Neural crest cell (in vitro differentiated cells): Measurements from ENCODE around the gene COP1. TPM values are rescaled to one million over a fixed set of nuclear protein-coding genes. Genes with fewer than 3 reads are reported as not detected.

Experiments
- DNase-seq: peaks from one replicate; pipeline ENCODE4 v3.0.0; 2021; ENCODE audit warnings: low read depth, mixed read lengths, low spot score
- H3K27ac Mint-ChIP-seq: one replicate; pipeline ENCODE4 v1.8.0; 2021; ENCODE audit warnings: mild to moderate bottlenecking, mixed read lengths; ENCODE audit not compliant: unreplicated experiment
- H3K27me3 Mint-ChIP-seq: 2 replicates; pipeline ENCODE4 v1.8.0; 2021; ENCODE audit warnings: low read depth, mild to moderate bottlenecking, mixed read lengths
- H3K36me3 Mint-ChIP-seq: 2 replicates; pipeline ENCODE4 v1.8.0; 2021; ENCODE audit warnings: low read depth, mild to moderate bottlenecking, mixed read lengths
- H3K4me1 Mint-ChIP-seq: 2 replicates; pipeline ENCODE4 v1.8.0; 2021; ENCODE audit warnings: mixed read lengths
- H3K4me3 Mint-ChIP-seq: one replicate; pipeline ENCODE4 v1.8.0; 2021; ENCODE audit warnings: mild to moderate bottlenecking, mixed read lengths
- H3K9me3 Mint-ChIP-seq: 2 replicates; pipeline ENCODE4 v1.8.0; 2021; ENCODE audit warnings: mixed read lengths
- CTCF ChIP-seq: fragments of 200-600 bp; sonication (generic); conservative IDR thresholded peaks from 2 replicates; pipeline ENCODE4 v1.5.0; 2021; ENCODE audit warnings: antibody characterized with exemption, mild to moderate bottlenecking
- total RNA-seq: library from RNA; stranded (reverse); gene quantifications from 2 replicates; pipeline ENCODE4 v1.2.1, GENCODE V29; 2021

COP1 gene
- total RNA-seq, 1 donor from 2014 or later = 48.4 TPM

GRCh38 chr1:176068901-176069300, 138.2 kb downstream of the COP1 start:
- Mint-ChIP-seq H3K4me1 (peaks cover 18% of the 10 kb centered on the region), H3K9me3 (no peaks in the 10 kb centered on the region), H3K27me3 (no peaks in the 10 kb centered on the region), H3K36me3 (peaks cover 12% of the 10 kb centered on the region), H3K27ac (no peak overlapping the region), H3K4me3 (no peak overlapping the region)
- DNase-seq = no peak
- TF ChIP-seq CTCF = no peak

DNA sequence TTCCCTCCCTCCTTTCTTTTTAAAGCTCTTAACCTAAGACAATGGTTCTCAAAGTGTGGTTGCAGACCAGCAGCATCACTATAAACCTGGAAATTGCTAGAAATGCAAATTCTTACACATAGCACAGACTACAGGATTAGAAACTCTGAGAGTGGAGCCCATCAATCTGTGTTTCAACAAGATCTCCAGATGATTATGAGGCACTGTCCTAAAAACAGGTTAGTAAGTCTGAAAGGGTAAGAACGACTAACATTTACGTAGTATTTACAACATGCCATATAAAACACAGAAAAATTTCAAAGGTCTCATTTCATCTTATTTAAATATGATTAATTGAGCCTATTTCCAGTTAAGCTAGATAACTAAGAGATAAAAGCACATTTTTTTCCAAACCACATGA, 138.8 kb downstream of the COP1 start:
- no peaks in the 10 kb centered on the region for H3K27me3 Mint-ChIP-seq
- peaks cover 12% of the 10 kb centered on the region for H3K36me3 Mint-ChIP-seq
- no peak for TF ChIP-seq CTCF
- H3K9me3 Mint-ChIP-seq = no peaks in the 10 kb centered on the region
- H3K27ac Mint-ChIP-seq = no peak overlapping the region
- no peak for DNase-seq
- H3K4me3 Mint-ChIP-seq = no peak overlapping the region
- H3K4me1 Mint-ChIP-seq = peaks cover 12% of the 10 kb centered on the region

- no peaks in the 10 kb centered on the region for H3K9me3 Mint-ChIP-seq
- no peak overlapping the region for H3K4me3 Mint-ChIP-seq
- TF ChIP-seq CTCF = no peak
- peaks cover 12% of the 10 kb centered on the region for H3K36me3 Mint-ChIP-seq
- H3K27ac Mint-ChIP-seq = no peak overlapping the region
- H3K27me3 Mint-ChIP-seq = no peaks in the 10 kb centered on the region
- peaks cover 12% of the 10 kb centered on the region for H3K4me1 Mint-ChIP-seq
- DNase-seq = no peak
Measured at GRCh38 chr1:176066709-176067108, 140.4 kb downstream of the COP1 start.

DNA sequence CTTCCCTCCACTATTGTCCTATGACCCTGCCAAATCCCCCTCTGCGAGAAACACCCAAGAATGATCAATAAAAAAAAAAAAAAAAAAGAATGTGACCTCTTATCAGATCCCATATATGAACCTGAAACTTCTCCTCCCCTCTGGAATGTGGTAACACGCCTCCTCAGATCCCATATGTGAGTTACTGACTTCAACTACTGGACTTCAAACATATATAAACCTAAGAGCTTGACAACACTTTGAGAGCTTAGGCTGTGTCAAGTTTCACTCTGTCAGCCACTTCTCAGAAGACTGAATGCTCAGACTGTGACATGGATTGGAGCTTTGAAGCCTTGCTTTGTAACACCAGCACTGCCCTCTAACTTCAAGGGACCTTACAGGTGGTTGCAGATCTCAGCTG, 148.4 kb downstream of the COP1 start:
- Mint-ChIP-seq H3K4me1 (peaks cover 13% of the 10 kb centered on the region), H3K36me3 (peaks cover 4% of the 10 kb centered on the region), H3K4me3 (peak overlapping the region; percentile 1), H3K27ac (peak overlapping the region; percentile 63), H3K27me3 (no peaks in the 10 kb centered on the region), H3K9me3 (no peaks in the 10 kb centered on the region)
- DNase-seq = no peak
- TF ChIP-seq CTCF = no peak

GRCh38 chr1:176056312-176056711, 150.8 kb downstream of the COP1 start:
- Mint-ChIP-seq H3K4me1 (peaks cover 13% of the 10 kb centered on the region), H3K9me3 (no peaks in the 10 kb centered on the region), H3K36me3 (peaks cover 4% of the 10 kb centered on the region), H3K27ac (no peak overlapping the region), H3K27me3 (no peaks in the 10 kb centered on the region), H3K4me3 (no peak overlapping the region)
- TF ChIP-seq CTCF = no peak
- DNase-seq = no peak

DNA sequence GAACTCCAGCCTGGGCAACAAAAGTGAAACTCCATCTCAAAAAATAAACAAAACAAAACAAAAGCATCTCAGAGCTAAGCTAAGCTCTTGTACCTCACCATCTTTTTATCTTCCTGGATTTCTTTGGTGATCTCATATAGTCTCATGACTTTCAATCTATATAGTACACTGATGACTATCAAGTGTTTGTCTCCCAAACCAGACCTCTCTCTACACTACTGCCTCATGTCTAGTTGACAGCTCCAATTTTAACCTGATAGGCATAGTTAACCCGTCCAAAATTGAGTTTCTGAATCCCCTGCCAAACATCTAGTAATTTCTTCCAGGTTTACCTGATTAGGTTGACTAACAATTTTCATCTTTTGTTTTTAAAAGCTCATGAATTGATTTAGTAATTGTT, 151.7 kb downstream of the COP1 start:
- H3K9me3 Mint-ChIP-seq = no peaks in the 10 kb centered on the region
- no peak for DNase-seq
- H3K27ac Mint-ChIP-seq = no peak overlapping the region
- no peaks in the 10 kb centered on the region for H3K27me3 Mint-ChIP-seq
- H3K36me3 Mint-ChIP-seq = peaks cover 4% of the 10 kb centered on the region
- no peak for TF ChIP-seq CTCF
- peaks cover 16% of the 10 kb centered on the region for H3K4me1 Mint-ChIP-seq
- H3K4me3 Mint-ChIP-seq = no peak overlapping the region
